Activated T-cell treated with anti-CD3 and anti-CD28 coated beads for 4 hours (primary cell): ENCODE results near the gene SDR39U1.

Experiments used
- DNase-seq: peaks from one replicate; pipeline ENCODE4 v3.0.0-alpha.2; 2020

The SDR39U1 gene

DNA sequence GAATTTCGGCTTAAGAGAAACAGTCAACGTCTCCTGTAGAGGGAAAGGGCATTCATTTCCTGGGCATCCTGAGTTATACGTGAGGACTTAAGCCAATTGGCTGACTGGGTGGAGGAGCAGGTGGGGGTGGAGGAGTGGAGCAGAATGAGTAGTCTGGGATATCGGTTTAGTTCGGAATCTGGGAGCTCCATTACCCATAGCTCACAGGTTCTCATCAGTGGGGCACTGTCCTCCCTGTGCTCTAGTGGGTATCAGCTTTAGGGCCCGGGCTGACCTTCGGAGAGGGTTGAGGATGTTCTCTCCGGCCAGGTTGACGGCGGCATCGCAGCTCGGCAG lies 704 bp downstream of the SDR39U1 start:
- no peak for DNase-seq

DNA sequence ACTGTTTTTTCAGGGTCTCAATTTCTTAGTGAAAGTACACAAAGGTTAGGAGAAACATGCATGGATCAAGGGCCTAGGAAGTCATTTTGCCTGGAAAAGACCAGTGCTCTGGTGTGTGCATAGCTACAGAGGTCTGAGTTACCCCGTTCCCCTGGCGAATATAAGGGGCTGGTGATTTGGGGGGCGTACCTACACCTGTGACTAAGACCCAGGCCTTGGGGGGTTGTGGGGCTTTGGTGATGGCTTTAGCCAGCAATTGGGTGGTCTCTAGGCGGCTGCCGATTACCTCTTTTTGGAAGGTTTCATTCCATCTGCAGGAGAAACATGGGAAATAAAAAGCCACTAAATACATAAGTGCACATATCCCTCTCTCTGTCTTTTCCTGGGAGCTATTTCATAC lies 1.1 kb downstream of the SDR39U1 start:
- DNase-seq = no peak

DNA sequence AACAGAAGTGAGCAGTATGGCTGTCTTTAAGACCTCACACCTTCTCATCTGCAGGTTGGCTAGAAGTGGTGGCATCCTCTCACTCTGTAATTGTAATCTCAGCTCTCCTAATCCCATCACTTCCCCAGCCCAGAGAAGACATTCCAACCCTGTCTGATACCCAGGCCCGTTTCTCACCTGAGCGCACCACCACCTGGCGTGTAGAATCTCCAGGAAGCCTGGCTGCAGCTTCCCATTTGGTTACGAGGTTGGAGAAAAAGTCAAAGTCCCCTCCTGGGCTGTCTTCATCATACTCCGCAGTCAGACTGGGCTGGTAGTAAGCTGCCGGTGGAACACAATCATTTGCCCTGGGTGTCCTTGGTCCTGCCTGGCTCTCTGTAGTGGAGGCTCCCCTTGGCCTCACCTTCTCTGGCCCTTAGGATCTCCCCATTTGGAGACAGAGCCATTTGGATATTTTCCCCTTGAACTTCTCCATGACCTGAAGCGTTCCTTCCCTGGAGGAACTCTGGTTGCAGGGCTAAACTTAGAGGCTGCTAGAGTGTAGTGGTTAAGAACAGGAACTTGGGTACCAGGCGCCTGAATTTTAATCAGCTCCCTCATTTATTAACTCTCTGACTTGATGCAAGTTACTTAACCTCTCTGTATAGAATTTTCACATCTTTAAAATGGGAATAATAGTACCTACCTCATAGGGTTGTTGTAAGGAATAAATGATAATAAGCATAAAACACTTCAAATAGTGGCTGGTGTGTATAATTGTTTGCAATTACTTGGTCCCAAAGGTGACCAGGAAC lies 1.8 kb downstream of the SDR39U1 start:
- no peak for DNase-seq

DNA sequence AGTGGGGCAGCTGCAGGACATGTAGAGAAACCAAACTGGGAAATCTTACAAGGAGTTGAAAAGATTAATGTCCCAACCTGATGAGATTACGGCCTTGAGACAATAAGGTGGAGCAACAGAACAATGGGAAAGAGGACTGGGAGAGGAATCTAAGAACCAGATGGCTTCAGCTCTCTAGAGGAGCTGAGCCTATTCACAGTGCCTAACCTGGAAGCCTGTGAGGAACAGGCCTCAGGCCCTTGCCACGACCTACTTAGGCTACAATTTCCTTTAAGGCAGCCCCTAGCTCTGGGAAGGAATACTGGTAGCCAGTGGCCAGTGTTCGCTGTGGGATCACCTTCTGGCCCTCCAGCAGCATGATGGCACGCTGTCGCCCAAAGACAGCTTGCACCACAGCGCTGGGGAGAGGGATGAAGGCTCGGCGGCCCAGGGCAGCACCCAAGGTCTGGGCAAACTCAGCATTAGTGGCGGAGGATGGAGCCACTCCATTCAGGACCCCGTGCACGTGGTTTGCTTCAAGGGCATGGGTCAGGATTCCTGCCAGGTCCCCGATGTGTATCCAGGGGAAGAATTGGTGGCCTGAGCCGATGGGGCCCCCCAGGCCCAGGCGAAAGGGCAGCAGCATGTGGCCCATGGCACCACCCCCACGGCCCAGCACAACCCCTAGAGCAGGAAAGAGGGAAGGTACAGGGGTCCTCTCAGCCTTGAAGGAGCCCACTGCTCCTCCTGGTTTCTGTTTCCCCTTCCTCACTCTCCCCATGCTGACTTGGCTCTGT lies 2.6 kb downstream of the SDR39U1 start:
- DNase-seq = no peak

DNA sequence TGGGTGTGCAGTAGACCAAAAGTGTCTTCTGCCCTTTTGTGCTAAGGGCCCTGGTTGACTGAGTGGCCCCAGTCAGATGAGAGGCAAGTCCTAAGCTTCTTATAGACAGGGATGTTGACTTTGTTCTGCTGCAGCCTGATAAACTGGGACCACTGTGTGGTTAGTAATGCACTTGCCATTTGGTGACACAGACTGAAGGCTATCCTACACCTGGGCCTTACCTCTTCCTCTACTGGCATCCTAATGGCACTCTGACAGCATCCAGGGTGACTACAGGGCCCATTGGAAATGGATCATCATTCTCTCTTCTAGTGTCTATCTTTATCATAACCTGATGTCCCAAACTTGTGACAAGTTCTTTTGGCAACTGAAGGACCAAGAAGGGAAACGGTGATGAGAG lies 3.3 kb downstream of the SDR39U1 start:
- no peak for DNase-seq

DNA sequence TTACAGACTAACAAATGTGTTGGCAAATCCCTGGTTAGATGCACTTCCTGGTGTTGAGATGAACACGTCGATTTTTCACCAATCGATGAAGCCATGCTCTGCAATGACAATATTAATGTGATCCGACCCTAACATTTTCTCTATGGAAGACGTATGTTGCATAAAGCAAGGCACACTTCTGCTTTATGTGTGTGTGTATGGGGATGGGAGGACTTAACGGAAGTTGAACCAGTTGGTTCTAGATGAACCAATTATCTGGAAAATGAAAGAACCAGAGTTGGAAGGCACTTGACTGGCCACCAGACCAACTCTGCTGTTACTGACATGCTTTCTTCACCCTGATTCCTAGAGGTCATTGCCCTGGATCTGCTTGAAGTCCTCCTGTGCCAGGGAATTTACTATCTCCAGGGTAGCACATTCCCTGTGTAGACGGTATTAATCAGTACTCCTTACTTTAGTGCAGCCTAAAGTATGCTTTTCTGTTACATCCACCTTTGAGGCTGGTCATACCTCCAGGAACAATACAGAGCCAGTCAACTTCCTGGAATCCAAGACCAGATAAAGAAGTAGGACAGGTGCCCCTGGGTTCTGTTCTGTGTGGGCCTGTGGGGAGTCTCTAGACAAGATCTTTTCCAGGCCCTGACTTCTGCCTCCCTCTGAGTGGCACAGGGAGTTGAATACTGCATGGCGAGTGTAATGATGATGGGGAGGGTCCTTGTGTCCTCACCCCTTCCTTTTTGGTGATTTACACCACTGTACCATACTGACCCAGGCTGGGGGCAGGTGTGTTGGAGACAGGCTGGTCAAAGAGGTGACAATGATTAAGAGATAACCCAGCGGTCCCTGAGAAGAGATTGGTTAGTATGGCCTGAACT lies 4.1 kb downstream of the SDR39U1 start:
- DNase-seq = no peak

DNA sequence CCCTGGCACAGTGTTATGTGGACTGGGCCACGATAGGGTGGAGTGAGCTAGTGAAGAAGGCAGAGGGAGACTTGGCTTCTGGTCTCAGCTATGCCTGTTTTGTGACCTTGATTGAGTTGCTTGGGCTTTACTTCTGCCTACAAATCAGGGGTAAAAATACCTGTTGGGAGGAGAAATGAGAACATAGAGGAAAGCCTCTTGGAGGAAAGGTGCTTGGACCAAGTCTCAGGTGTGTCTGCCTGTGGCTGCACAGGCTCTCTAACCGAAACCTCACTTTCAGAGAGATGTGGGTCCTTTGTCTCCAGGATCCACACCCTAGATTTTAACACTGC lies 4.9 kb downstream of the SDR39U1 start:
- no peak for DNase-seq

DNA sequence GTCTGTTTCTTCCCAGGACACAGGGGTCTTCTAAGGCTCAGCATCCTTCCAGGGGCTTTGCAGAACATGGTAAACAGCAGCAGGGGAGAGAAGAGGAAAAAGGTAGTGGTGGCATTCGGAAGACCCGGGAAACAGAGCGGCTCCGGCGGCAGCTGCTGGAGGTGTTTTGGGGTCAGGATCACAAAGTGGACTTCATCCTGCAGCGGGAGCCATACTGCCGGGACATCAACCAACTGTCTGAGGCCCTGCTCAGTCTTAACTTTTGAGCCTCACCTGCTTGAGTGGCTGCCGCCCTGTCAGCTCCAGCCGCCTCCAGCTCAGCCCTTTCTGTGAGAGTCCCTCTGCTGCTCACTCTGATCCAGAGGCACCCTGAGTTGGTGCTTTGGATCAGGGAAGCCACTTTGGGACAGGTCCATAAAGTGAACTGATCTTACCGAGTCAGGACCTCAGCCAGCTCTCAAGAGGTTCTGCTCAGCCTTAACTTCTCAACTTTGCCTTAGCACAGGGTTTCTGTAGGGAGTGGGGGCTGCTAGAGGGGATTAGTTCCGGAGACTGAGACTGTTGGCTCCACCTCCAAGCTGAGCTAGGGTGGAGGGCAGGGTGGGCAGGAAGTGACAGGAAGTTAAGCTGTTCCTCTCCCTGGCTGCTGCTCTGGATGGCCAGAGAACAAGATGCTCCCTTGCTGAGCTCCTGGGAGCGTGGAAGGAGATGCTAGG lies 5.4 kb downstream of the SDR39U1 start:
- DNase-seq = no peak

DNA sequence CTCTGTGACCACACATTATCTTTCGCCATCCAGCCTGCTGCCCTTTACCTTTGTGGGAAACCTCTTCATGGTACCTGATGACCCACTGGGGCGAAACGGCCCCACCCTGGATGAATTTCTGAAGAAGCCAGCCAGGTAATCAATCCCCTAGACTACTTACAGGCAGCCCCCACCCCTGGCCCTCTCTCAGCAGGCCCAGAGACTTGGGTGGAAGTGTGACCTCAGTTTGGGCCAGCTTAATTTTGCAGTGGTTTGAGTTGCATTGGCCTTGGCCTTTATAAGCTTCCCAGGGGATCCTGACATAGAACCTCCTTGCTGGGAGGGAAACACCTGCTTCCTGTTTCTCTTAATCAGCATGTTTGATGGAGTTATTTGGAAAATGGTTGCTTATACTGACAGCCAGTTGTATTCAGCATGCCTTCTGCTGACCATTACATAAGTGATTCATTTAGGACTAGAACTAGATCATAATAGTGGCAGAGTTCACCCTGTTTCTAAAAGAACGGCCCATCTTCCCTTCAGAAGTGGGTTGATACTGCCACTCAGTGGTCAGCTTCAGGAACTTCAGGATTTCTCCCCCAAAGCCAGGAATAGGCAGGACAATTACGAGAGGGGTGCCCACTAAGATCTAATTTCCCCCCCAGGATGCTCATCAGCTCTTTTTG lies 6.1 kb downstream of the SDR39U1 start:
- DNase-seq = peak; percentile 34

DNA sequence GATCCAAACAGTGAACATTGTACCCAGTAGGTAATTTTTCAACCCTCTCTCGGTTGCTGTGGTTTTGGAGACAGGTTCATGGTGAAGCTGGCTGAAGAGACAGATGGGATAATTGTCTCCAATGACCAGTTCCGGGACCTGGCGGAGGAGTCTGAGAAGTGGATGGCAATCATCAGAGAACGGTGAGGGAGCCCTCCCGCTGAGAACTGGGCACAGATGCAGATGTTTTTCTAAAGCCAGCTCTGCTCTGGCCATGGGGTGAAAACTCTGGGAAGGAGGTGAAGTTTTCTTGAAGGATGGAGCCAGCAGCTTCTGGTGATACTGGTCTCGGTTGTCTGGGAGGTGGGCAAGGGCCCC lies 6.6 kb downstream of the SDR39U1 start:
- DNase-seq = no peak

DNA sequence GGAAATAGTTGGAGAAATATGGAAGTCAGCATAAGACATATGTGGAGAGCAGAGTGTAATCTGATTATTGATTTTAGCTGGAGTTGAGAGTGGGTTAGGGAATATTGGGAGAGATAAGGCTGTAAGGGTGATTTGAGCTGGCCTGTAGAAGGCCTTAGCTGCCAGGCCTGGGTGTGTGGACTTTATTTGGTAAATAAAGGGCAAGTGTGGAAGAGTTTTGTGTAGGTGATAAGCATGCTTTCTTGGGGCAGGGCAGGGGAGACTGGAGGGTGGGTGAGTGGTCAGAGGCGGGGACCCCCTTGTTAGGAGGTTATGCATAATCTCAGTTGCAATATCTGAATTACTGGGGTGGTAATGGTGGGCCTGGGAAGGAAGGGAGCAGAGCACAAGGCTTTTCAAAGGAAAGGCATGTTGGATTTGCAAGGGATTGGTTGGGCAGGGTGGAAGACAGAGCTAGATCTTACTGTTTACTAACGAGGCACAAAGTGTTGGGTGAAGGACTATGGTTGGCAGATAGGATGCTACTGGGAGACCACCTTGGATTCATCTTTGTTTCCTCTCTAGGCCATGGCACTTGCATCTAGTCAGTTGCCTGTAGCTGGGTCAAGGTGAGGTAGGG lies 7.3 kb downstream of the SDR39U1 start:
- DNase-seq = no peak

DNA sequence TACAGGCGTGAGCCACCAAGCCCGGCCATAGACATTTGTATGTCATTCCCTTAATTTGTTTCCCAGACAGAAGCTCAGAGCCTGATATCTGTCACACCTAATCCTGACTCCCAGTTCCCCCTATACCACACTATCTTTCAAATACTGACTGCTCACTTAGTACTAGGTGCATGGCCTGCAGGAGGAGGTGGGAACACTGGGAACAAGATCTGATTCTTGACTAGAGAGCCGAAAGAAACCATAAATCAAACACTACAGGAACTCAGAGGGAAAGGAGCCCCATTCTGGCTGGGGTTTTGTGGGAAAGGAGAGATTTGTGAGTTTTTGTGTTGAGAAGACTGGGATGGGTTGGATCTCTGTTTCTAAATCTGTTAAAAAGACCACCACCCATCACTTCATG lies 7.9 kb downstream of the SDR39U1 start:
- DNase-seq = no peak

DNA sequence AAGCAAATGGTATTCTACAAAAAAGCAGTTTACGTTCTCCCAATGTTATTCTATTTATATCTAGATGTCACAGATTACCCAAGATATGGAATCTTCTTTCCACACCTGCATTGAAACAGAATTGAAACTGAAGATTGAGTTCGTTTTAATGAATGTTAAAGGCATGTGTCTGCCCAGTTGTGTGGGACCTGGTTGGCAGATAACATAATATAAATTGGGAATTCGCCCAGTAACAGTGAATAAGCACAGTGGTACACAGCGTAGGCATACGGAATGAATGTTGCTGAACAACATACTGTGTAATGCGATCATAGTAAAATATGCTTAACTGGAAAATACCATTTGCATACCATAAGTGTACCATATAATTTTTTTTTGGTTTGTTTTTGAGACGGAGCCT lies 8.5 kb downstream of the SDR39U1 start:
- no peak for DNase-seq

DNA sequence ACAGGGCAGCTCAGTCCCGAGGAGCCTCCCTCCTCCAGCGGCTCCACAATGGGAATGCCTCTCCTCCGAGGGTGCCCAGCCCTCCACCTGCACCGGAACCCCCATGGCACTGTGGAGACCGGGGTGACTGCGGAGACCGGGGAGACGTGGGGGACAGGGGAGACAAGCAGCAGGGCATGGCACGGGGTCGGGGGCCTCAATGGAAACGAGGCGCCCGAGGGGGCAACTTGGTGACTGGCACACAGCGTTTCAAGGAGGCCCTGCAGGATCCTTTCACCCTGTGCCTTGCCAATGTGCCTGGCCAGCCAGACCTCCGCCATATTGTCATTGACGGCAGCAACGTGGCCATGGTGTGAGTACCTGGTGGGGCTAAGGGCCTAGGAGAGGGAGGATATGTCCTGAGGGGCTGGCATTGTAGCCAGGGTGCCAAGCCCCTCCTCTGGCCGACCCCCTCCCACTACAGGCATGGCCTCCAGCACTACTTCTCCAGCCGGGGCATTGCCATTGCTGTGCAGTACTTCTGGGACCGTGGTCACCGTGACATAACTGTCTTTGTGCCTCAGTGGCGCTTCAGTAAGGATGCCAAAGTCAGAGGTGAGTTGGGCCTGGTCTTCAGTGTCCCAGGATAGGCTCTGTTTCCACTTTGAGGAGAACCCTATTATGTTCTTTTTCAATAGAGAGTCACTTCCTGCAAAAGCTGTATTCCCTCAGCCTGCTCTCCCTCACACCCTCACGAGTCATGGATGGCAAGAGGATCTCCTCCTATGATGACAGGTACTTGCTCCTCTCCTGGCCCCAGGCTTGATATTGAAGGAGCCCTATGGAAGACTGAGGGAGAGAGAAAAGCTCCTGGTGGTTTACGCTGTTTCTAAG lies 10.1 kb downstream of the SDR39U1 start:
- DNase-seq = no peak

DNA sequence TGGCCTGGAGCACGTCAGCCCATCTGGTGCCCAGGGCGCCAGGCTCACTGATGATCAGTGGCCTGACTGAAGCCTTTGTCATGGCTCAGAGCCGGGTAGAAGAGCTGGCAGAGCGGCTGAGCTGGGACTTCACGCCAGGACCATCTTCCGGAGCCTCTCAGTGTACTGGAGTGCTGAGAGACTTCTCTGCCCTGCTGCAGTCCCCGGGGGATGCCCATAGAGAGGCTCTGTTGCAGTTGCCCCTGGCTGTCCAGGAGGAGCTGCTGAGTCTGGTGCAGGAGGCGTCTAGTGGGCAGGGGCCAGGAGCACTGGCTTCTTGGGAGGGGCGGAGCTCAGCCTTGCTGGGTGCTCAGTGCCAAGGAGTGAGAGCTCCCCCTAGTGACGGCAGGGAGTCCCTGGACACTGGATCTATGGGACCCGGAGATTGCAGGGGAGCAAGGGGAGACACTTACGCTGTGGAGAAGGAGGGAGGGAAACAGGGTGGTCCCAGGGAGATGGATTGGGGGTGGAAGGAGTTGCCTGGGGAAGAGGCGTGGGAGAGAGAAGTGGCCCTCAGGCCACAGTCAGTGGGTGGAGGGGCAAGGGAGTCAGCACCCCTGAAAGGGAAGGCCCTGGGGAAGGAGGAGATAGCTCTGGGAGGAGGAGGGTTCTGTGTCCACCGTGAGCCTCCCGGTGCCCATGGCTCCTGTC lies 10.9 kb downstream of the SDR39U1 start:
- peak; percentile 84 for DNase-seq

DNA sequence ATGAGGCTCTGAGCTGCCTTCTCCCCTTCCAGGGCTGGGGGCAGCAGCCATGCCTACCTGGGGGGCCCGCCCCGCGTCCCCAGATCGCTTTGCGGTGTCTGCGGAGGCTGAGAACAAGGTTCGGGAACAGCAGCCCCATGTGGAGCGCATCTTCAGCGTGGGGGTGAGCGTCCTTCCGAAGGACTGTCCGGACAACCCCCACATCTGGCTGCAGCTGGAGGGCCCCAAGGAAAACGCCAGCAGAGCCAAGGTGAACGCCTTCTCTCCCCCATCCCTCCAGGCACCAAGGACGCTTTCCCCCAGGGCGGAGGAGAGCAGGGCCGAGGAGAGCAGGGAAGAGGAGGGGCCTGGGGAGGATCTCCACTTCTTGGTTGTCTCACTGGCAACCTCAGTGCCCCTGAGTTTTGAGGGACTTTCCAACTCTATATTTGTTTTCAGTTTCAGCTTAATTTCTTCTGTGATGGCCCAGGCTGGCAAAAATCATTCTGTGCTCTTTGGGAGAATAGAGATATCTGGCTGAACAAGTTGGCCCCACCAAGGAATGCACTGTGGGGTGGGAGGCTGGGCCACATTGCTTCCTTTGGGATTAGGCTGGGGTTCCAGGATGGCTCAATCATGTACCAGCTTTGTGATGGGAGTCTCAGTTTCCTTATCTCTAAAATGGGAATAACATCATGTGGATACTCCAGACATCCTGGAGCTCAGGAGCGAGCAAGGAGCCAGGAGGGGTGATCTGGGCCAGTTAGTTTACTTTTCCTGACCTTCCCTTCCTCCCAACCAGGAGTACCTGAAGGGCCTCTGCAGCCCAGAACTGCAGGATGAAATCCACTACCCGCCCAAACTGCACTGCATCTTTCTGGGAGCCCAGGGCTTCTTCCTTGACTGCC lies 11.7 kb downstream of the SDR39U1 start:
- peak; percentile 40 for DNase-seq

DNA sequence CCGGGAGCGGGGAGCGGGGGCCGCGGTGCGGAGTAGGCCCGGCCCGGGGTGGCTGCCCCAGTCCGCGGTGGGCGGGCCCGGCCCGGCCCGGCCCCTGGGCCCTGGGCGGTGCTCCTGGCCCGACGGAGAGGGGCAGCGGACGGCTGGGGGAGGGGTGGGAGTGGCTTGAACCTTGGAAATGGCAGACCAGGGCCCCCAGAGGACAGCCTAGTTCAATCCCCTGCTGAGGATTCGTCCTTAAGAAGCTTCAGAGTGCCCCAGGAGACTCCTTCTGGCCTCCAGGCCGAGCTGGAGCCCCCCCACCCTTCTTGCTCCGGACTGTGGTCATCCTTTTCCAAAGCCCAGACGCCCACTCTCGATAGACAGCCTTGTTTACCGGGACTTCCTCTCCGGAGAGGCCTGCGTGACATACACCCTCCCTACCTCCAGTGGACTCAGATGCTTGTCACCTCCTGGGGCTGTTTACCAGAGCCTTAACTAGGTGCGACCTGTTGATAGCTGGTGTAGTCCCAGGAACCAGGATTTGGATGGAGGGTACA lies 12.4 kb downstream of the SDR39U1 start:
- no peak for DNase-seq

DNA sequence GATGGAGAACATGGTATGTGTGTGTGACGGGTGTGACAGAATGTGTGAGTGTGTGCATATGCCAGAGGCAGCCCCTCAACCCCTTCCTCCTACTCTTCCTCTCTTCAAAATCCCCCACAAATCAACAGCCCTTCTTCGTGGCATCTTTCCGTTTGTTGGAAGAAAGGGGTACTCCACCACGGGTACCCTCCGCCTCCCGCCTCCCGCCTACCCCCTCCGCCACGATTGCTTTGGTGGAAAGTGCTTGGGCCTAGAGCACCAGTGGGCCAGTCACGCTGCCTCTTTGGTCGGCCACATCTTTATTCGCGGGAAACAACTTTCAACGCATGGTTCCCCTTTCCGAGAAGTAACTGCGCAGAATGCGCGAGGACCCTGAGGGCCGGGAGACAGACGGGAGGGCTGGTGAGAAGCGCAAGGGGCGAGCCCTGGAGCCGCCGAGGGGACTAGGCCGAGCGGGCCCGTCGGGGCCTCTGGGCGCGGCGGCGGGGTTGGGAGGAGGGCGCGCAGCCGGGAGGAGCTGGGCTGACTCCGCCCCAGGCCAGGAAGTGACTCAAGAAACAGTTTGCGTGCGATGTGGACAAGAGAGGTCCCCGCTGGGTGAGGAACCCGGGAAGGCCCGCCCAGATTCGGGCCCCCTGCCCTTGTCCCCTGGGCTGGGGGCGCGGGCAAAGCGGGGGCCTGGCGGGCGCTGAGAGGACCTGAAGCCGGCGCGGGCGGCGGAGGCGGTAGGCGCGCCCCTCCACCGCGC lies 13.0 kb downstream of the SDR39U1 start, which contains the start of the genes CBLN3 and KHNYN:
CBLN3 (minus strand) TSS at position 274 of the 748 bp plus-strand sequence. CDS start 614 bp downstream, outside the sequence.
KHNYN (plus strand) TSS at position 560 of the 748 bp plus-strand sequence. CDS start 777 bp downstream, outside the sequence.
- peak; percentile 77 for DNase-seq
